Colonic mucosa (tissue), 4 donors: ENCODE data around the gene CEP128. TPM values are rescaled to one million over a fixed set of nuclear protein-coding genes. Genes with fewer than 3 reads are reported as not detected.

Source experiments
- DNase-seq: peaks from one replicate; pipeline ENCODE4 v3.0.0-alpha.2; 2020
- H3K27ac ChIP-seq: fragments of 200-600 bp; one replicate; pipeline ENCODE4 v1.8.0; 2021
- H3K27me3 ChIP-seq: fragments of 200-600 bp; one replicate; pipeline ENCODE4 v1.8.0; 2021
- H3K36me3 ChIP-seq: fragments of 200-600 bp; one replicate; pipeline ENCODE4 v1.8.0; 2021
- H3K4me1 ChIP-seq: fragments of 200-600 bp; one replicate; pipeline ENCODE4 v1.8.0; 2021; ENCODE audit warnings: mild to moderate bottlenecking
- H3K4me3 ChIP-seq: fragments of 200-600 bp; one replicate; pipeline ENCODE4 v1.8.0; 2021
- H3K9ac ChIP-seq, 2 donors: one replicate each; pipeline ENCODE4 v1.7.0; 2013; ENCODE audit warnings: control low read depth in 2 of 2, low read depth in 2 of 2, low read length in 2 of 2
- H3K9me3 ChIP-seq: fragments of 200-600 bp; one replicate; pipeline ENCODE4 v1.8.0; 2021
- intact Hi-C: fragments of 100-400 bp; cut with DNase I; formaldehyde crosslinking; loops from one replicate; pipeline ENCODE4 v1.14.1; 2022
- total RNA-seq, 2 donors: library from RNA; stranded (reverse); fragmentation: NEBNext Ultra II Directional in 1 of 2; extraction: Animal tissue kit (Norgen Biotek cat#: 25700) in 1 of 2; gene quantifications; one replicate each; pipeline ENCODE4 v1.2.1, GENCODE V29; 2021
- TF ChIP-seq, protein P1 (sequence below): fragments of 200-600 bp; IDR thresholded peaks from one replicate; pipeline ENCODE4 v1.8.0; 2022; ENCODE audit warnings: antibody characterized with exemption, mild to moderate bottlenecking
- donor health status: healthy.
- donor health status: DM: no; HTN: no; CAD: no.
- donor health status: DM: no; HTN: no; CAD: no.

Gene CEP128
- total RNA-seq, 2 donors from 2014 or later = 4.4 to 11.6 TPM

DNA sequence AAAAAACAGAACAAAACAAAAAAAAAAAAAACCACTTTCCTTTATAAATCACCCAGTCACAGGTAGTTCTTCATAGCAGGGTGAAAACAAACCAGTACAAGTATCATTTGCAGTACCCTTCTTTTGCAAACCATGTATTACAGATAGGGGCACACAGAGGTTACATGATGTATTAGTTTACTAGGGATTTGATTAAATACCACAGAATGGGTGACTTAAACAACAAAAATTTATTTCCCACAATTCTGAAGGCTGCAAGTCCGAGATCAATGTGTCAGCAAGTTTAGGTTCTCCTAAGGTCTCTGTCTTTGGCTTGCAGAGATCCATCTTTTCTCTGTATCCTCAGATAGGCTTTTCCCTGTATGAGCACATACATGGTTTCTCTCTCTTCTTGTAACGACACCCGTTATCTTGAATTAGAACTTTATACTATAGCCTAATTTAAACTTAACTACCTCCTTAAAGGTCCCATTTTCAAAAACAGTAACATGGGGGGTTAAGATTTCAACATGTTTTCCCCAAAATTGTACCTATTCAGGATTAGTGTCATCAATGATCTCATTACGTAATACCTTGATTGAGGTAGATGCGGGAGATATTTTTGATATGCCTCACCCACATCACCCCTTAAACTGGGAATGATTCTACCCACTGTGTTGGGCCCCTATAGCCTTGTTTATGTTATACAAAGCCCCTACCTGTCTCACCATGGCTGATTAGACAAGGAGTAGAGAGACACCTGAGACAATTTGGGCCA lies 3.5 kb upstream of the CEP128 start:
- no peak overlapping the region for H3K4me3 ChIP-seq
- intact Hi-C loops = loop anchor here (5.0 kb wide), 1 partner anchor 227 kb away; no protein-coding TSS in a partner anchor

DNA sequence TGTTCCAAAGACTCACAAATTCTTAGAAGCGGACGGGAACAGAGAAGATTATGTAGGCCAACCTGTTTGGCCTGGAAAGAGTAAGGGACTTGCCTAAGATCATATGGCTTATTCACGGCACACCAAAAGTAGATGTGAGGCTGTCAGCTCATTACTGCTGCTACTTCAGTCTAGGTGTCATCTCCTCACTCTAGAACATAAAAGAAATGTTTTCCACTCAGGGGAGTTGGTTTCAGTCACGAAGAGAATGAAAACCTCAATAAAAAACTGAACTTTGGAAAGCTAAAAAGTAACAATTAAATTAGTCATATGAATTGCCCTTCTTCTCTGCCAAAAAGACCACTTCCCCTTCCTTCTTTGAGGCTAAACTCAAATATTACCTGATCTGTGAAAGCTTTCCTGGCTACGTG lies 658 bp upstream of the CEP128 start:
- Histone ChIP-seq H3K9ac (peak overlapping the region; percentile 28 to 38), H3K9me3 (no peaks in the 10 kb centered on the region), H3K4me1 (peaks cover 4% of the 10 kb centered on the region), H3K4me3 (peak overlapping the region; percentile 68), H3K27me3 (no peaks in the 10 kb centered on the region), H3K27ac (no peak overlapping the region), H3K36me3 (no peaks in the 10 kb centered on the region)
- DNase-seq = no peak
- intact Hi-C loops = loop anchor here (5.0 kb wide), 1 partner anchor 230 kb away; no protein-coding TSS in a partner anchor
- TF ChIP-seq, protein P1, sequence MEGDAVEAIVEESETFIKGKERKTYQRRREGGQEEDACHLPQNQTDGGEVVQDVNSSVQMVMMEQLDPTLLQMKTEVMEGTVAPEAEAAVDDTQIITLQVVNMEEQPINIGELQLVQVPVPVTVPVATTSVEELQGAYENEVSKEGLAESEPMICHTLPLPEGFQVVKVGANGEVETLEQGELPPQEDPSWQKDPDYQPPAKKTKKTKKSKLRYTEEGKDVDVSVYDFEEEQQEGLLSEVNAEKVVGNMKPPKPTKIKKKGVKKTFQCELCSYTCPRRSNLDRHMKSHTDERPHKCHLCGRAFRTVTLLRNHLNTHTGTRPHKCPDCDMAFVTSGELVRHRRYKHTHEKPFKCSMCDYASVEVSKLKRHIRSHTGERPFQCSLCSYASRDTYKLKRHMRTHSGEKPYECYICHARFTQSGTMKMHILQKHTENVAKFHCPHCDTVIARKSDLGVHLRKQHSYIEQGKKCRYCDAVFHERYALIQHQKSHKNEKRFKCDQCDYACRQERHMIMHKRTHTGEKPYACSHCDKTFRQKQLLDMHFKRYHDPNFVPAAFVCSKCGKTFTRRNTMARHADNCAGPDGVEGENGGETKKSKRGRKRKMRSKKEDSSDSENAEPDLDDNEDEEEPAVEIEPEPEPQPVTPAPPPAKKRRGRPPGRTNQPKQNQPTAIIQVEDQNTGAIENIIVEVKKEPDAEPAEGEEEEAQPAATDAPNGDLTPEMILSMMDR = no peak

More for the DNA sequence above, 3.5 kb upstream of the CEP128 start:
- peaks cover 4% of the 10 kb centered on the region for H3K4me1 ChIP-seq
- H3K9ac ChIP-seq = no peak overlapping the region
- no peak for DNase-seq
- no peak overlapping the region for H3K27ac ChIP-seq
- TF ChIP-seq, protein P1 = no peak
- H3K27me3 ChIP-seq = no peaks in the 10 kb centered on the region
- no peaks in the 10 kb centered on the region for H3K9me3 ChIP-seq
- no peaks in the 10 kb centered on the region for H3K36me3 ChIP-seq

DNA sequence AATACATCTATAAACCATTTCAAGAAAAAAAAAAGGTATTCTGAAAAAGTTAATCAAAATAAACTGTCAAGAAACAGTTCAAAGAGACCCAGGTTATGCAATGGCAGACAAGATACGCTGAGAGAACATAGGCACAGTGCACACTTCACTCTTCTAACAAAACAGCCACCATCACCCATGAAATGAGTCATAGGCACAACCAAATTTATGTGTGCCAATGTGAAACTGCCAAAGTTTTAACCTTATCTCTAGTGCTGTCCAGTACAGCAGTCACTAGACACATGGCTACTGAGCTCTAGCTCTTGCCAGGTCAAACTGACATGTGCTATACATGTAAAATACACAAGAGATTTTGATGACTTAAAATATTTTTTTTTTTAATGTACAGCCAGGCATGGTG lies 1.4 kb downstream of the CEP128 start:
- DNase-seq = no peak
- H3K4me1 ChIP-seq = peaks cover 4% of the 10 kb centered on the region
- intact Hi-C loops = loop anchor here (5.0 kb wide), 1 partner anchor 232 kb away; no protein-coding TSS in a partner anchor
- H3K4me3 ChIP-seq = no peak overlapping the region
- H3K27me3 ChIP-seq = no peaks in the 10 kb centered on the region
- H3K9ac ChIP-seq = no peak overlapping the region
- H3K9me3 ChIP-seq = no peaks in the 10 kb centered on the region
- no peaks in the 10 kb centered on the region for H3K36me3 ChIP-seq
- no peak overlapping the region for H3K27ac ChIP-seq
- TF ChIP-seq, protein P1 = no peak

DNA sequence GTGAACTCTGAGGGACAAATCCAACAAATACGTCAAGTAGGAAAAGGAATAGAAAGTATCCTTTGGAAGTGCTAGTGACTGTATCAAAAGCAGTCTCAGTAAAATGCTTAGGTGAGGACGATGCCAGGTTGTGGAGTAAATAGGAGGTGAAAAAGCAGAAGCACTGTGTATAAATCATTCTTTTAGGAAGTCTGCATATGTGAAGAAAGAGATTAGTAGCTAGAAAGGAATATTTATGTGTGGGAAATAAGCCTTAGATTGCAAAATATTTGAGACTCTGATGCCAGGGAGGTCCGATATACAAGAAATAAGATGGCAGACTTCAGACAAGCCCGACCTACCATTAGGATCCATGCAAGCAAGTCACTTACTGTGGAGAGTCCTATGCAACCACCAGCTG lies 7.9 kb downstream of the CEP128 start:
- H3K4me3 ChIP-seq = no peak overlapping the region
- H3K9ac ChIP-seq = no peak overlapping the region
- no peaks in the 10 kb centered on the region for H3K27me3 ChIP-seq
- DNase-seq = no peak
- H3K27ac ChIP-seq = no peak overlapping the region
- H3K4me1 ChIP-seq = no peaks in the 10 kb centered on the region
- no peaks in the 10 kb centered on the region for H3K36me3 ChIP-seq
- no peaks in the 10 kb centered on the region for H3K9me3 ChIP-seq
- TF ChIP-seq, protein P1 = no peak
- intact Hi-C loops = no loop called here

DNA sequence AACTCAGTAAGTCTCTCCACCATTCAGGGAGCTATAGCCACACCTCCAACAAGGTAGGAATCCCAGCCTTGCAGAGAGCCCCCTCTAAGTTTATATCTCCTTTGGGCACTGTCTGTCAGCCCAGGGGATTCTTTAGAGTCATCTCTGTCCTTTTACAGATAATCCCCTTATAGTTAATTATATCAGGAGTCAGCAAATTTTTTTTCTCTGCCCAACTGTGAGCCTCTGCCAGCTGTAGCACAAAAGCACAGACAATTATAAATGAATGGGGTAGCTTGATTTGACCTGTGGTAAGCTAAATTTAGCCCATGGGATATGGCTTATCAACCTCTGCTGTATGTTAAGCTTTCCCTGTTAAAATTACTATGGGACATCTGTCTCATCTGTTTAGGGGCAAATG lies 8.3 kb downstream of the CEP128 start:
- no peaks in the 10 kb centered on the region for H3K27me3 ChIP-seq
- H3K36me3 ChIP-seq = no peaks in the 10 kb centered on the region
- TF ChIP-seq, protein P1 = no peak
- H3K27ac ChIP-seq = no peak overlapping the region
- H3K4me1 ChIP-seq = no peaks in the 10 kb centered on the region
- no peak overlapping the region for H3K4me3 ChIP-seq
- no peak overlapping the region for H3K9ac ChIP-seq
- no peaks in the 10 kb centered on the region for H3K9me3 ChIP-seq
- DNase-seq = no peak
- intact Hi-C loops = no loop called here
